K562 (cell line): ENCODE measurements around the gene CENPN. TPM values are rescaled to one million over a fixed set of nuclear protein-coding genes. Genes with fewer than 3 reads are reported as not detected.

Experiments
- ETV1 ChIP-seq: fragments of 450-650 bp; conservative IDR thresholded peaks from 2 replicates; pipeline ENCODE4 v1.6.1; 2016; ENCODE audit warnings: missing genetic modification characterization, control low read depth, low read depth, missing compliant biosample characterization
- HIVEP1 ChIP-seq: fragments of 250-450 bp; sonication (Bioruptor Pico); IDR thresholded peaks from 2 replicates; pipeline ENCODE4 v1.4.0; 2020; ENCODE audit warnings: mild to moderate bottlenecking
- MAFF ChIP-seq: IDR thresholded peaks from 2 replicates; pipeline ENCODE4 v1.6.1; 2012; ENCODE audit warnings: low read length, improper control_type of control experiment
- NR0B1 ChIP-seq: fragments of 450-650 bp; IDR thresholded peaks from one replicate; pipeline ENCODE4 v1.6.1; 2018; ENCODE audit warnings: mild to moderate bottlenecking, moderate library complexity; ENCODE audit not compliant: partially characterized antibody
- NUFIP1 ChIP-seq: fragments of 450-650 bp; IDR thresholded peaks from 2 replicates; pipeline ENCODE4 v1.6.1; 2018; ENCODE audit not compliant: partially characterized antibody
- PCBP2 ChIP-seq: fragments of 200-400 bp; formaldehyde crosslinking; IDR thresholded peaks from 2 replicates; pipeline ENCODE4 v1.6.1; 2018; ENCODE audit warnings: low read length, low read depth, mild to moderate bottlenecking, moderate library complexity; ENCODE audit not compliant: poor library complexity, severe bottlenecking
- TCF3 ChIP-seq: sonication (generic); formaldehyde crosslinking; IDR thresholded peaks from 2 replicates; pipeline ENCODE4 v1.4.0; 2020; ENCODE audit warnings: mild to moderate bottlenecking, missing genetic modification reagents
- TCF7L2 ChIP-seq: fragments of 150-350 bp; IDR thresholded peaks from 2 replicates; pipeline ENCODE4 v1.6.1; 2016; ENCODE audit warnings: low read depth, mild to moderate bottlenecking, low read length, moderate library complexity
- ZFX ChIP-seq: sonication (generic); formaldehyde crosslinking; IDR thresholded peaks from 2 replicates; pipeline ENCODE4 v1.8.0; 2022; ENCODE audit warnings: mild to moderate bottlenecking, missing genetic modification reagents, moderate library complexity
- ZNF707 ChIP-seq: fragments of 250-450 bp; sonication (Bioruptor Pico); conservative IDR thresholded peaks from 2 replicates; pipeline ENCODE4 v1.8.0; 2022; ENCODE audit warnings: inconsistent platforms, mild to moderate bottlenecking, moderate library complexity
- polyA plus RNA-seq, 8 experiments: library from polyadenylated mRNA; depleted of rRNA in 4 of 8; stranded (reverse) in 5 of 8; unstranded in 3 of 8; fragments of >200 nt; fragmentation: Nextera tagmentation in 2 of 8; fragmentation: Illumina TruSeq in 1 of 8; extraction: Ambion mirVana in 2 of 8; extraction: Trizol in 1 of 8; gene quantifications; 2 replicates each; pipeline versions ENCODE4 v1.2.1 to v1.2.3, GENCODE V29; 2011 to 2014; ENCODE audit warnings: inconsistent platforms in 1 of 8, missing spikeins in 1 of 8
- total RNA-seq, 7 experiments: library from RNA; depleted of rRNA in 6 of 7; stranded (reverse); fragments of >200 nt in 6 of 7; fragmentation: Illumina TruSeq in 2 of 7; extraction: Trizol in 2 of 7; gene quantifications; 2 replicates each; pipeline versions ENCODE4 v1.2.1 to v1.2.3, GENCODE V29; 2011 to 2021; ENCODE audit warnings: low replicate concordance in 1 of 7
- TF ChIP-seq, protein P1 (sequence below): fragments of 200-600 bp; sonication (generic); IDR thresholded peaks from one replicate; pipeline ENCODE4 v1.6.1; 2012; ENCODE audit warnings: mild to moderate bottlenecking, low read depth, low read length, inconsistent platforms
- TF ChIP-seq, protein P2 (sequence below): fragments of 450-650 bp; IDR thresholded peaks from 2 replicates; pipeline ENCODE4 v1.6.1; 2017; ENCODE audit warnings: antibody characterized with exemption

CENPN gene
- total and polyA plus RNA-seq, 9 of the 15 experiments (the other 6 are each of a cell fraction or from before 2014, with no cell fraction given): 92.3 to 384 (median 140) TPM

GRCh38 chr16:81006813-81007695 lies at the start of gene CENPN, which contains the start of gene CMC2 (continued):
- TF ChIP-seq, protein P1, sequence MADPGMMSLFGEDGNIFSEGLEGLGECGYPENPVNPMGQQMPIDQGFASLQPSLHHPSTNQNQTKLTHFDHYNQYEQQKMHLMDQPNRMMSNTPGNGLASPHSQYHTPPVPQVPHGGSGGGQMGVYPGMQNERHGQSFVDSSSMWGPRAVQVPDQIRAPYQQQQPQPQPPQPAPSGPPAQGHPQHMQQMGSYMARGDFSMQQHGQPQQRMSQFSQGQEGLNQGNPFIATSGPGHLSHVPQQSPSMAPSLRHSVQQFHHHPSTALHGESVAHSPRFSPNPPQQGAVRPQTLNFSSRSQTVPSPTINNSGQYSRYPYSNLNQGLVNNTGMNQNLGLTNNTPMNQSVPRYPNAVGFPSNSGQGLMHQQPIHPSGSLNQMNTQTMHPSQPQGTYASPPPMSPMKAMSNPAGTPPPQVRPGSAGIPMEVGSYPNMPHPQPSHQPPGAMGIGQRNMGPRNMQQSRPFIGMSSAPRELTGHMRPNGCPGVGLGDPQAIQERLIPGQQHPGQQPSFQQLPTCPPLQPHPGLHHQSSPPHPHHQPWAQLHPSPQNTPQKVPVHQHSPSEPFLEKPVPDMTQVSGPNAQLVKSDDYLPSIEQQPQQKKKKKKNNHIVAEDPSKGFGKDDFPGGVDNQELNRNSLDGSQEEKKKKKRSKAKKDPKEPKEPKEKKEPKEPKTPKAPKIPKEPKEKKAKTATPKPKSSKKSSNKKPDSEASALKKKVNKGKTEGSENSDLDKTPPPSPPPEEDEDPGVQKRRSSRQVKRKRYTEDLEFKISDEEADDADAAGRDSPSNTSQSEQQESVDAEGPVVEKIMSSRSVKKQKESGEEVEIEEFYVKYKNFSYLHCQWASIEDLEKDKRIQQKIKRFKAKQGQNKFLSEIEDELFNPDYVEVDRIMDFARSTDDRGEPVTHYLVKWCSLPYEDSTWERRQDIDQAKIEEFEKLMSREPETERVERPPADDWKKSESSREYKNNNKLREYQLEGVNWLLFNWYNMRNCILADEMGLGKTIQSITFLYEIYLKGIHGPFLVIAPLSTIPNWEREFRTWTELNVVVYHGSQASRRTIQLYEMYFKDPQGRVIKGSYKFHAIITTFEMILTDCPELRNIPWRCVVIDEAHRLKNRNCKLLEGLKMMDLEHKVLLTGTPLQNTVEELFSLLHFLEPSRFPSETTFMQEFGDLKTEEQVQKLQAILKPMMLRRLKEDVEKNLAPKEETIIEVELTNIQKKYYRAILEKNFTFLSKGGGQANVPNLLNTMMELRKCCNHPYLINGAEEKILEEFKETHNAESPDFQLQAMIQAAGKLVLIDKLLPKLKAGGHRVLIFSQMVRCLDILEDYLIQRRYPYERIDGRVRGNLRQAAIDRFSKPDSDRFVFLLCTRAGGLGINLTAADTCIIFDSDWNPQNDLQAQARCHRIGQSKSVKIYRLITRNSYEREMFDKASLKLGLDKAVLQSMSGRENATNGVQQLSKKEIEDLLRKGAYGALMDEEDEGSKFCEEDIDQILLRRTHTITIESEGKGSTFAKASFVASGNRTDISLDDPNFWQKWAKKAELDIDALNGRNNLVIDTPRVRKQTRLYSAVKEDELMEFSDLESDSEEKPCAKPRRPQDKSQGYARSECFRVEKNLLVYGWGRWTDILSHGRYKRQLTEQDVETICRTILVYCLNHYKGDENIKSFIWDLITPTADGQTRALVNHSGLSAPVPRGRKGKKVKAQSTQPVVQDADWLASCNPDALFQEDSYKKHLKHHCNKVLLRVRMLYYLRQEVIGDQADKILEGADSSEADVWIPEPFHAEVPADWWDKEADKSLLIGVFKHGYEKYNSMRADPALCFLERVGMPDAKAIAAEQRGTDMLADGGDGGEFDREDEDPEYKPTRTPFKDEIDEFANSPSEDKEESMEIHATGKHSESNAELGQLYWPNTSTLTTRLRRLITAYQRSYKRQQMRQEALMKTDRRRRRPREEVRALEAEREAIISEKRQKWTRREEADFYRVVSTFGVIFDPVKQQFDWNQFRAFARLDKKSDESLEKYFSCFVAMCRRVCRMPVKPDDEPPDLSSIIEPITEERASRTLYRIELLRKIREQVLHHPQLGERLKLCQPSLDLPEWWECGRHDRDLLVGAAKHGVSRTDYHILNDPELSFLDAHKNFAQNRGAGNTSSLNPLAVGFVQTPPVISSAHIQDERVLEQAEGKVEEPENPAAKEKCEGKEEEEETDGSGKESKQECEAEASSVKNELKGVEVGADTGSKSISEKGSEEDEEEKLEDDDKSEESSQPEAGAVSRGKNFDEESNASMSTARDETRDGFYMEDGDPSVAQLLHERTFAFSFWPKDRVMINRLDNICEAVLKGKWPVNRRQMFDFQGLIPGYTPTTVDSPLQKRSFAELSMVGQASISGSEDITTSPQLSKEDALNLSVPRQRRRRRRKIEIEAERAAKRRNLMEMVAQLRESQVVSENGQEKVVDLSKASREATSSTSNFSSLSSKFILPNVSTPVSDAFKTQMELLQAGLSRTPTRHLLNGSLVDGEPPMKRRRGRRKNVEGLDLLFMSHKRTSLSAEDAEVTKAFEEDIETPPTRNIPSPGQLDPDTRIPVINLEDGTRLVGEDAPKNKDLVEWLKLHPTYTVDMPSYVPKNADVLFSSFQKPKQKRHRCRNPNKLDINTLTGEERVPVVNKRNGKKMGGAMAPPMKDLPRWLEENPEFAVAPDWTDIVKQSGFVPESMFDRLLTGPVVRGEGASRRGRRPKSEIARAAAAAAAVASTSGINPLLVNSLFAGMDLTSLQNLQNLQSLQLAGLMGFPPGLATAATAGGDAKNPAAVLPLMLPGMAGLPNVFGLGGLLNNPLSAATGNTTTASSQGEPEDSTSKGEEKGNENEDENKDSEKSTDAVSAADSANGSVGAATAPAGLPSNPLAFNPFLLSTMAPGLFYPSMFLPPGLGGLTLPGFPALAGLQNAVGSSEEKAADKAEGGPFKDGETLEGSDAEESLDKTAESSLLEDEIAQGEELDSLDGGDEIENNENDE: no peak
- TF ChIP-seq ZFX (peak; percentile 87), NR0B1 (no peak), HIVEP1 (CRISPR knock-in tag) (no peak; the same call in 1 of the 2 replicates), NUFIP1 (peak; percentile 97), TCF7L2 (peak; percentile 96), ZNF707 (CRISPR knock-in tag) (no peak), PCBP2 (no peak), TCF3 (CRISPR knock-in tag) (no peak), MAFF (peak; percentile 68; the same call in 1 of the 2 replicates), ETV1 (tag) (peak; percentile 35; the same call in 1 of the 2 replicates)
- TF ChIP-seq, protein P2, sequence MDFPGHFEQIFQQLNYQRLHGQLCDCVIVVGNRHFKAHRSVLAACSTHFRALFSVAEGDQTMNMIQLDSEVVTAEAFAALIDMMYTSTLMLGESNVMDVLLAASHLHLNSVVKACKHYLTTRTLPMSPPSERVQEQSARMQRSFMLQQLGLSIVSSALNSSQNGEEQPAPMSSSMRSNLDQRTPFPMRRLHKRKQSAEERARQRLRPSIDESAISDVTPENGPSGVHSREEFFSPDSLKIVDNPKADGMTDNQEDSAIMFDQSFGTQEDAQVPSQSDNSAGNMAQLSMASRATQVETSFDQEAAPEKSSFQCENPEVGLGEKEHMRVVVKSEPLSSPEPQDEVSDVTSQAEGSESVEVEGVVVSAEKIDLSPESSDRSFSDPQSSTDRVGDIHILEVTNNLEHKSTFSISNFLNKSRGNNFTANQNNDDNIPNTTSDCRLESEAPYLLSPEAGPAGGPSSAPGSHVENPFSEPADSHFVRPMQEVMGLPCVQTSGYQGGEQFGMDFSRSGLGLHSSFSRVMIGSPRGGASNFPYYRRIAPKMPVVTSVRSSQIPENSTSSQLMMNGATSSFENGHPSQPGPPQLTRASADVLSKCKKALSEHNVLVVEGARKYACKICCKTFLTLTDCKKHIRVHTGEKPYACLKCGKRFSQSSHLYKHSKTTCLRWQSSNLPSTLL: no peak
